Fibroblast of gingiva (primary cell): ENCODE data around the gene MPHOSPH9.

Experiments
- DNase-seq: peaks from one replicate; pipeline ENCODE4 v3.0.0-alpha.2; 2011; ENCODE audit warnings: low read depth

MPHOSPH9 gene

GRCh38 chr12:123127182-123127495 is 105.8 kb downstream of the MPHOSPH9 start:
- DNase-seq: no peak

- peak; percentile 97 for DNase-seq
Observed at GRCh38 chr12:123126294-123127181, 106.4 kb downstream of the MPHOSPH9 start.

GRCh38 chr12:123122626-123123025 is 110.3 kb downstream of the MPHOSPH9 start:
- no peak for DNase-seq

GRCh38 chr12:123121670-123122069 is 111.3 kb downstream of the MPHOSPH9 start:
- DNase-seq: no peak

- no peak for DNase-seq
Observed at GRCh38 chr12:123120452-123121166, 112.3 kb downstream of the MPHOSPH9 start.

- no peak for DNase-seq
Observed at GRCh38 chr12:123119808-123120207, 113.1 kb downstream of the MPHOSPH9 start.

GRCh38 chr12:123118497-123118896 is 114.4 kb downstream of the MPHOSPH9 start:
- no peak for DNase-seq

- peak; percentile 86 for DNase-seq
Observed at GRCh38 chr12:123115409-123116121, 117.4 kb downstream of the MPHOSPH9 start.

- DNase-seq: no peak
Observed at GRCh38 chr12:123114304-123115083, 118.4 kb downstream of the MPHOSPH9 start.

GRCh38 chr12:123113026-123113425 is 119.9 kb downstream of the MPHOSPH9 start:
- DNase-seq: no peak

GRCh38 chr12:123111498-123112165 is 121.3 kb downstream of the MPHOSPH9 start:
- DNase-seq: no peak

GRCh38 chr12:123109319-123109772 is 123.6 kb downstream of the MPHOSPH9 start:
- DNase-seq: no peak

GRCh38 chr12:123108682-123109066 is 124.3 kb downstream of the MPHOSPH9 start:
- DNase-seq: no peak

- no peak for DNase-seq
Observed at GRCh38 chr12:123107926-123108681, 124.8 kb downstream of the MPHOSPH9 start.

- DNase-seq: no peak
Observed at GRCh38 chr12:123106640-123107359, 126.1 kb downstream of the MPHOSPH9 start.

- no peak for DNase-seq
Observed at GRCh38 chr12:123105211-123105826, 127.6 kb downstream of the MPHOSPH9 start.

- DNase-seq: no peak
Observed at GRCh38 chr12:123104809-123105208, 128.1 kb downstream of the MPHOSPH9 start.
